ENCODE measurements around the gene NLRC5.
A peak's percentile ranks its signal among the peaks of the same experiment; 100 is the strongest.

NLRC5 gene

GRCh38 chr16:57025941-57026777, 36.8 kb downstream of the NLRC5 start:
- no peak for DNase-seq (ENCODE audit: low read depth in 2 of 2)

GRCh38 chr16:57026778-57027062, 37.4 kb downstream of the NLRC5 start:
- DNase-seq (ENCODE audit: low read depth in 2 of 2), result no peak

GRCh38 chr16:57027067-57027466, 37.7 kb downstream of the NLRC5 start:
- DNase-seq (ENCODE audit: low read depth in 2 of 2), result no peak

GRCh38 chr16:57028086-57028485, 38.7 kb downstream of the NLRC5 start:
- no peak for DNase-seq (ENCODE audit: low read depth in 2 of 2)

- DNase-seq (ENCODE audit: low read depth in 2 of 2), result no peak
These were observed 40.1 kb downstream of the NLRC5 start for GRCh38 chr16:57029161-57030160.

GRCh38 chr16:57030346-57030902, 41.1 kb downstream of the NLRC5 start:
- no peak for DNase-seq (ENCODE audit: low read depth in 2 of 2)

GRCh38 chr16:57031156-57031555, 41.8 kb downstream of the NLRC5 start:
- no peak for DNase-seq (ENCODE audit: low read depth in 2 of 2)

GRCh38 chr16:57032346-57032745, 43.0 kb downstream of the NLRC5 start:
- DNase-seq (ENCODE audit: low read depth in 2 of 2), result no peak

GRCh38 chr16:57032931-57033330, 43.6 kb downstream of the NLRC5 start:
- DNase-seq (ENCODE audit: low read depth in 2 of 2), result no peak

- no peak for DNase-seq (ENCODE audit: low read depth in 2 of 2)
These were observed 47.0 kb downstream of the NLRC5 start for GRCh38 chr16:57036315-57036714.

GRCh38 chr16:57036945-57037344, 47.6 kb downstream of the NLRC5 start:
- DNase-seq (ENCODE audit: low read depth in 2 of 2), result no peak

- no peak for DNase-seq (ENCODE audit: low read depth in 2 of 2)
These were observed 48.8 kb downstream of the NLRC5 start for GRCh38 chr16:57038166-57038565.

GRCh38 chr16:57039148-57039812, 49.9 kb downstream of the NLRC5 start:
- peak; percentile 77 to 78 for DNase-seq (ENCODE audit: low read depth in 2 of 2)

- no peak for DNase-seq (ENCODE audit: low read depth in 2 of 2)
These were observed 52.1 kb downstream of the NLRC5 start for GRCh38 chr16:57041182-57042156.

GRCh38 chr16:57042157-57043111, 53.1 kb downstream of the NLRC5 start:
- no peak for DNase-seq (ENCODE audit: low read depth in 2 of 2)

GRCh38 chr16:57043248-57043647, 53.9 kb downstream of the NLRC5 start:
- no peak for DNase-seq (ENCODE audit: low read depth in 2 of 2)

- DNase-seq (ENCODE audit: low read depth in 2 of 2), result no peak
These were observed 55.8 kb downstream of the NLRC5 start for GRCh38 chr16:57044931-57045693.

GRCh38 chr16:57045694-57046381, 56.5 kb downstream of the NLRC5 start:
- DNase-seq (ENCODE audit: low read depth in 2 of 2), result peak; percentile 28 to 41
